ENCODE results near the gene CAPN8. TPM values are rescaled to one million over a fixed set of nuclear protein-coding genes. Genes with fewer than 3 reads are reported as not detected.

The CAPN8 gene
- total RNA-seq, 1 experiment from 2014 or later, result 94.7 TPM

DNA sequence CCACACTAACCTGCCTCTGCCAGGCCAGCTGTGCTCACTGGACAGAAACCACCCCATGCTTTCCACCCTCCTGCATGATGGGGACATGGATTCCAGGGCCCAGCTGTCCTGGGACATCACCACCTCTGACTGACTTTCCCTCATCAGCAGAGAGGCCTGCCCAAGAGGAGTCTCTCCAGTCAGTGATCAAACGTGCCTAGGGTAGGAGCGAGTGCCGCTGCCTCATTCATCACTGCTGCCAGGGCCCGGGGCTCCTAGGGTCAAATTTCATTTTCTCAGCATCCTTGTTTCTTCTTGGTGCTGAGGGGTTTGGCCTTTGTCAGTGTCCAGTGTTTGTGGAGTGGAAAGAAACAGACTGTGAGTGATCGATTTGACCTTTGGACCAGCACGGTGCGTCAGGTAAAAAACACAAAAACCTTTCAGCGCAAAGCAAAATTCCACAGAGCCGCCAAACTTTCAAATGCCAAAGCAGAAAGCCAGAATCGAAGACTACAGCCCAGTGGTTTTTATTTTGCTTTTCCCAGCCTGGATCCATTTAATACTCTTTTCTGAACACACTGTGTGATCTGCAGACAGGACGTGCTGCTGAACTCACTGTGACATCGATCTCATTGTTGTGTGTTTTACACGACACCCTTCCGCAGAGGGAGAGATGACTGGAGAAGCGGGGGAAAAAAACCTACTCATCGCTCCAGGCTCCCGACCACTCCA lies 43.2 kb downstream of the CAPN8 start:
- peaks cover 16% of the 10 kb centered on the region; the same call in 1 of the 2 replicates for H3K36me3 ChIP-seq (ENCODE audit: low read depth)
- H4K20me1 ChIP-seq (ENCODE audit: insufficient read depth), result no peaks in the 10 kb centered on the region
- H2AFZ ChIP-seq, result no peak overlapping the region
- no peak overlapping the region for H3K27ac ChIP-seq
- H3K4me1 ChIP-seq (replicated peaks; ENCODE audit: insufficient read depth), result no peaks in the 10 kb centered on the region
- no peaks in the 10 kb centered on the region for H3K9me2 ChIP-seq (ENCODE audit: insufficient read depth)
- DNase-seq, result no peak
- no peaks in the 10 kb centered on the region for H3K9me3 ChIP-seq (ENCODE audit: insufficient read depth, low read depth)
- no peak overlapping the region for H3K4me2 ChIP-seq
- no peak overlapping the region for H3K4me3 ChIP-seq
- H3K79me2 ChIP-seq (ENCODE audit: low read depth), result no peaks in the 10 kb centered on the region
- ChIA-PET CTCF (interaction anchor here (0.6 kb wide), 1 partner anchor 508 kb away, joined by 3 read pairs; no protein-coding TSS in a partner anchor), POLR2A (ENCODE audit: unreplicated experiment) (no interaction called here)
- TF ChIP-seq, protein P1, sequence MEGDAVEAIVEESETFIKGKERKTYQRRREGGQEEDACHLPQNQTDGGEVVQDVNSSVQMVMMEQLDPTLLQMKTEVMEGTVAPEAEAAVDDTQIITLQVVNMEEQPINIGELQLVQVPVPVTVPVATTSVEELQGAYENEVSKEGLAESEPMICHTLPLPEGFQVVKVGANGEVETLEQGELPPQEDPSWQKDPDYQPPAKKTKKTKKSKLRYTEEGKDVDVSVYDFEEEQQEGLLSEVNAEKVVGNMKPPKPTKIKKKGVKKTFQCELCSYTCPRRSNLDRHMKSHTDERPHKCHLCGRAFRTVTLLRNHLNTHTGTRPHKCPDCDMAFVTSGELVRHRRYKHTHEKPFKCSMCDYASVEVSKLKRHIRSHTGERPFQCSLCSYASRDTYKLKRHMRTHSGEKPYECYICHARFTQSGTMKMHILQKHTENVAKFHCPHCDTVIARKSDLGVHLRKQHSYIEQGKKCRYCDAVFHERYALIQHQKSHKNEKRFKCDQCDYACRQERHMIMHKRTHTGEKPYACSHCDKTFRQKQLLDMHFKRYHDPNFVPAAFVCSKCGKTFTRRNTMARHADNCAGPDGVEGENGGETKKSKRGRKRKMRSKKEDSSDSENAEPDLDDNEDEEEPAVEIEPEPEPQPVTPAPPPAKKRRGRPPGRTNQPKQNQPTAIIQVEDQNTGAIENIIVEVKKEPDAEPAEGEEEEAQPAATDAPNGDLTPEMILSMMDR (conservative IDR thresholded peaks at IDR 0.05), result no peak
- no peak for TF ChIP-seq EZH2 (IDR thresholded peaks at IDR 0.05; ENCODE audit: low read depth)
- BruUV-seq (replicated peaks), result no TSS peak
- H3K27me3 ChIP-seq (ENCODE audit: insufficient read depth, low read depth), result no peaks in the 10 kb centered on the region
- H3F3A ChIP-seq (ENCODE audit: insufficient read depth, low read depth), result no peaks in the 10 kb centered on the region; the same call in 1 of the 2 replicates
- intact Hi-C loops (cut with micrococcal nuclease; ENCODE audit: unreplicated experiment), result no loop called here

DNA sequence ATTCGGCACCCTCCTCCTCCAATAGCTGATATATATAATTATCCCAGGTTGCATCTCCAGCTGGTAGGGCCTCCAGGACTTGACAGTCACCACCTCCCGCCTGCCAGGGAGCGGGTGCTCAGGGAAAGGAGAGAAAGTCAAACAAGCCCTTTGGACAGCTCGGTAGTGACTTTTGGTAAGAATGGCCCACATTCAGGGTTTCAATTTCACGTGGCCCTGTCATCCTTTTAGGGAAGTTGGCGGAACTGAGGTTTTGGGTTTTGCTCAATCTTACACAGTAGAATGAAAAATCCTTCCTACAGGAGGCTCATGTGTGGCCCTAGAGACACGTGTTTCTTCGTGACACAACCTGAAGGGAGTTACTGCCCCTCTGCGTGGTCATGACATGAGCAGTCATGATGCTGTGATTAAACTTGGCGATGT lies 44.2 kb downstream of the CAPN8 start:
- no peak for DNase-seq
- H3K4me3 ChIP-seq, result no peak overlapping the region
- H3K79me2 ChIP-seq (ENCODE audit: low read depth), result no peaks in the 10 kb centered on the region
- CTCF ChIA-PET, result no interaction called here
- no TSS peak for BruUV-seq (replicated peaks)
- H2AFZ ChIP-seq, result no peak overlapping the region
- no peaks in the 10 kb centered on the region for H3K9me2 ChIP-seq (ENCODE audit: insufficient read depth)
- H3K27me3 ChIP-seq (ENCODE audit: insufficient read depth, low read depth), result no peaks in the 10 kb centered on the region
- H4K20me1 ChIP-seq (ENCODE audit: insufficient read depth), result no peaks in the 10 kb centered on the region
- POLR2A ChIA-PET (ENCODE audit: unreplicated experiment), result no interaction called here
- TF ChIP-seq, protein P1 (conservative IDR thresholded peaks at IDR 0.05), result no peak
- H3K4me1 ChIP-seq (replicated peaks; ENCODE audit: insufficient read depth), result no peaks in the 10 kb centered on the region
- intact Hi-C loops (cut with micrococcal nuclease; ENCODE audit: unreplicated experiment), result no loop called here
- no peaks in the 10 kb centered on the region; the same call in 1 of the 2 replicates for H3F3A ChIP-seq (ENCODE audit: insufficient read depth, low read depth)
- no peak overlapping the region for H3K4me2 ChIP-seq
- H3K9me3 ChIP-seq (ENCODE audit: insufficient read depth, low read depth), result no peaks in the 10 kb centered on the region
- H3K36me3 ChIP-seq (ENCODE audit: low read depth), result peaks cover 15% of the 10 kb centered on the region; the same call in 1 of the 2 replicates
- no peak overlapping the region for H3K27ac ChIP-seq

DNA sequence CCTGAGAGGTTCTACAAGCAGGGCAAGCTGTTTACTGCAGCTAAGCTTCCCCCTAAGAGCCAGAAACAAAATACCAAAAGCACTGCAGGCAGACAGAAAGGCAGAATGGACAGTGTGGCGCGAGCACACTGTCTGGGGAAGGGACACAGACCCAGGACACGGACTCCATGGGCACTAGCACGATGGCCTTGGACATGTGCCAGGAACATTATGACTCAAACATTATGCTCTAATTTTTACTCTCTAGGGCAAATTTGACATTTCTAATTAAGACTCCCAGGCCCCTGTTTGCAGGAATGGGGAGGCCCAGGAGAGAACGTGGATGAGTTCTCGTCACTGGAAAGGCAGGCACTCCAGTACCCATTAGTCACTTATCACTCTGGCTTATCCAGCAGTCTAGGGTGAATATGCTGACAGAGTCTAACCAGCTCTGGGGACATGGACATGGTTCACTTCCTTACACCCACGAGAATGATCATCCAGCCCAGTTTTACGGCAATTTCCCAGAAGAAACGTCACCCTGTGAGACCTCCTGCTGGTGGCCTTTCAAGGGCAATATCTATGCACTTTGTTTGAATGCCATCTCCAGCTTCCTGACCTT lies 45.1 kb downstream of the CAPN8 start:
- no peak overlapping the region for H2AFZ ChIP-seq
- ChIA-PET POLR2A (ENCODE audit: unreplicated experiment) (no interaction called here), CTCF (interaction anchor here (0.7 kb wide), 1 partner anchor 477 kb away, joined by 3 read pairs; the partner anchor contains the start of gene TLR5)
- DNase-seq, result no peak
- no peaks in the 10 kb centered on the region for H3K4me1 ChIP-seq (replicated peaks; ENCODE audit: insufficient read depth)
- no TSS peak for BruUV-seq (replicated peaks)
- TF ChIP-seq EZH2 (IDR thresholded peaks at IDR 0.05; ENCODE audit: low read depth), result no peak
- TF ChIP-seq, protein P1 (conservative IDR thresholded peaks at IDR 0.05), result no peak
- H3K27me3 ChIP-seq (ENCODE audit: insufficient read depth, low read depth), result no peaks in the 10 kb centered on the region
- H3F3A ChIP-seq (ENCODE audit: insufficient read depth, low read depth), result no peaks in the 10 kb centered on the region; the same call in 1 of the 2 replicates
- peaks cover 7% of the 10 kb centered on the region; the same call in 1 of the 2 replicates for H3K36me3 ChIP-seq (ENCODE audit: low read depth)
- H4K20me1 ChIP-seq (ENCODE audit: insufficient read depth), result no peaks in the 10 kb centered on the region
- H3K4me2 ChIP-seq, result no peak overlapping the region
- H3K79me2 ChIP-seq (ENCODE audit: low read depth), result no peaks in the 10 kb centered on the region
- no peak overlapping the region for H3K27ac ChIP-seq
- H3K4me3 ChIP-seq, result no peak overlapping the region
- no peaks in the 10 kb centered on the region for H3K9me2 ChIP-seq (ENCODE audit: insufficient read depth)
- intact Hi-C loops (cut with micrococcal nuclease; ENCODE audit: unreplicated experiment), result no loop called here
- no peaks in the 10 kb centered on the region for H3K9me3 ChIP-seq (ENCODE audit: insufficient read depth, low read depth)

Measured in PC-9 (cell line).